Right lobe of liver (tissue), 4 donors: Measurements from ENCODE around the gene NBEA.

Experiments
- CTCF ChIP-seq, 4 donors: fragments of 200-600 bp in 3 of 4; fragments of 450-650 bp in 1 of 4; IDR thresholded peaks; one replicate each; pipeline versions ENCODE4 v1.5.1 to v1.8.0; 2016 to 2022; ENCODE audit warnings: antibody characterized with exemption in 4 of 4, mild to moderate bottlenecking in 2 of 4
- POLR2A ChIP-seq: fragments of 450-650 bp; IDR thresholded peaks from one replicate; pipeline ENCODE4 v1.6.1; 2017; ENCODE audit warnings: antibody characterized with exemption, mild to moderate bottlenecking
- donor health status: DM: no; HTN: no; CAD: no.
- donor health status: DM: no; HTN: no; CAD: no.
- donor health status: DM: no; HTN: yes; CAD: no.

GRCh38 chr13:35140831-35141230, 198.8 kb downstream of the NBEA start:
- TF ChIP-seq CTCF (IDR thresholded peaks at IDR 0.05) (no peak), POLR2A (no peak)
